Measurements from ENCODE around the gene RNASEL.
"Not testable (repeated sequence)": the region's sequence is repeated elsewhere in the genome, so short reads cannot be mapped to it uniquely, and the experiment has no call there.

RNASEL gene

GRCh38 chr1:182555493-182555892 is 33.6 kb downstream of the RNASEL start:
- DNase-seq: no peak

GRCh38 chr1:182552527-182552926 is 36.5 kb downstream of the RNASEL start:
- no peak for DNase-seq

- no peak for DNase-seq
Measured at GRCh38 chr1:182549811-182550210, 39.2 kb downstream of the RNASEL start.

GRCh38 chr1:182549346-182549745 is 39.7 kb downstream of the RNASEL start:
- no peak for DNase-seq

- no peak for DNase-seq
Measured at GRCh38 chr1:182533896-182534295, 55.2 kb downstream of the RNASEL start.

GRCh38 chr1:182528206-182528605 is 60.9 kb downstream of the RNASEL start:
- DNase-seq: not testable (repeated sequence)

GRCh38 chr1:182527680-182528079 is 61.4 kb downstream of the RNASEL start:
- no peak for DNase-seq

- DNase-seq: no peak
Measured at GRCh38 chr1:182525342-182525741, 63.7 kb downstream of the RNASEL start.
